Astrocyte (in vitro differentiated cells and primary cell): Measurements from ENCODE around the gene RASL10B.

Experiments used
- EZH2 ChIP-seq: IDR thresholded peaks from 2 replicates; pipeline ENCODE4 v1.6.1; 2012; ENCODE audit warnings: mild to moderate bottlenecking, low read length, inconsistent platforms; ENCODE audit not compliant: insufficient read depth
- TF ChIP-seq, protein P1 (sequence below): IDR thresholded peaks from 2 replicates; pipeline ENCODE4 v1.5.1; 2011; ENCODE audit warnings: low read depth, mild to moderate bottlenecking, inconsistent platforms, low read length, moderate library complexity; ENCODE audit not compliant: insufficient read depth

DNA sequence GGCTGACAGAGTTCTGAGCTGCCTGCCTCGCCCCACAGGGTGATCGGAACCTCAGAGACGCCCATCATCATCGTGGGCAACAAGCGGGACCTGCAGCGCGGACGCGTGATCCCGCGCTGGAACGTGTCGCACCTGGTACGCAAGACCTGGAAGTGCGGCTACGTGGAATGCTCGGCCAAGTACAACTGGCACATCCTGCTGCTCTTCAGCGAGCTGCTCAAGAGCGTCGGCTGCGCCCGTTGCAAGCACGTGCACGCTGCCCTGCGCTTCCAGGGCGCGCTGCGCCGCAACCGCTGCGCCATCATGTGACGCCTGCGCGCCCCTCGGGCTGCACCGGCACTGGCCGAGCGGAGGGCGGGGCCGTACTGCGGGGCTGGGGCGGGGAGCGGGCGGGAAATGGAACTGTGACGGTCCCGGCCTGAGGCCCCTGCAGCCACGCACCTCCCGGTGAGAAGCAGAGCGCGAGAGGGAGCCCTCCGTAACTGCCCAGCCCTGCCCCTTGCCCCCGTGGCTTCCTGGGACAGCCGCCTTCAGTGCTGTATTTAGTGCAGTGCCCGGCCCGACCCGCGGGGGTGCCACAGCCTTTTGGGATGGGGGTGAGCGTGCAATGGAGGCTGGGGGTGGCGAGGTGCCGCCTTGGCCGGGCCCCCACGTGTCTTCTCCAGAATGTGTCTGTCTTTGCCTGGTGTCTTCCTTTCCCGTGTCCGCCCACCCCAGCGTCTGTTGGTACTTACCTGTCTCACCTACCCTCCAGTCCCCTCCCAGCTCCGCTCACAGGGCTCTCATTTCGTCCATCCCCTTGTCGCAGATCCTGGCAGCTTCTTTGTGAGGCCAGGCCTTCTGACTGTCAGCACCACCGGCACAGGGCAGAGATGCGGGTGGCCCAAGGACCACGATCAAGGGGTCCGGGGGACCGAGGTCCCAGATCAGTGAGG lies 9.8 kb downstream of the RASL10B start:
- TF ChIP-seq, protein P1, sequence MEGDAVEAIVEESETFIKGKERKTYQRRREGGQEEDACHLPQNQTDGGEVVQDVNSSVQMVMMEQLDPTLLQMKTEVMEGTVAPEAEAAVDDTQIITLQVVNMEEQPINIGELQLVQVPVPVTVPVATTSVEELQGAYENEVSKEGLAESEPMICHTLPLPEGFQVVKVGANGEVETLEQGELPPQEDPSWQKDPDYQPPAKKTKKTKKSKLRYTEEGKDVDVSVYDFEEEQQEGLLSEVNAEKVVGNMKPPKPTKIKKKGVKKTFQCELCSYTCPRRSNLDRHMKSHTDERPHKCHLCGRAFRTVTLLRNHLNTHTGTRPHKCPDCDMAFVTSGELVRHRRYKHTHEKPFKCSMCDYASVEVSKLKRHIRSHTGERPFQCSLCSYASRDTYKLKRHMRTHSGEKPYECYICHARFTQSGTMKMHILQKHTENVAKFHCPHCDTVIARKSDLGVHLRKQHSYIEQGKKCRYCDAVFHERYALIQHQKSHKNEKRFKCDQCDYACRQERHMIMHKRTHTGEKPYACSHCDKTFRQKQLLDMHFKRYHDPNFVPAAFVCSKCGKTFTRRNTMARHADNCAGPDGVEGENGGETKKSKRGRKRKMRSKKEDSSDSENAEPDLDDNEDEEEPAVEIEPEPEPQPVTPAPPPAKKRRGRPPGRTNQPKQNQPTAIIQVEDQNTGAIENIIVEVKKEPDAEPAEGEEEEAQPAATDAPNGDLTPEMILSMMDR = no peak
- peak; percentile 85 for TF ChIP-seq EZH2
